Trophoblast cell (in vitro differentiated cells and primary cell): ENCODE data around the gene ITIH5.

Experiments
- DNase-seq, 2 donors: peaks; one replicate each; pipeline ENCODE4 v3.0.0-alpha.2; 2016
- H2AFZ ChIP-seq: 2 replicates; pipeline ENCODE4 v1.6.1; 2013; ENCODE audit warnings: low read length, moderate library complexity, mild to moderate bottlenecking; ENCODE audit not compliant: insufficient read depth, poor library complexity
- H2AK5ac ChIP-seq: 2 replicates; pipeline ENCODE4 v1.6.1; 2013; ENCODE audit warnings: mild to moderate bottlenecking, low read length
- H2BK120ac ChIP-seq: 2 replicates; pipeline ENCODE4 v1.6.1; 2013; ENCODE audit warnings: low read length, mild to moderate bottlenecking, moderate library complexity; ENCODE audit not compliant: insufficient read depth, poor library complexity
- H2BK12ac ChIP-seq: 2 replicates; pipeline ENCODE4 v1.6.1; 2013; ENCODE audit warnings: mild to moderate bottlenecking, low read length, moderate library complexity
- H2BK5ac ChIP-seq: 2 replicates; pipeline ENCODE4 v1.6.1; 2013; ENCODE audit warnings: low read length, low read depth, moderate library complexity, mild to moderate bottlenecking; ENCODE audit not compliant: poor library complexity
- H3K14ac ChIP-seq: 2 replicates; pipeline ENCODE4 v1.6.1; 2013; ENCODE audit warnings: mild to moderate bottlenecking, low read length
- H3K18ac ChIP-seq: 2 replicates; pipeline ENCODE4 v1.6.1; 2013; ENCODE audit warnings: mild to moderate bottlenecking, low read length
- H3K23ac ChIP-seq: 2 replicates; pipeline ENCODE4 v1.6.1; 2013; ENCODE audit warnings: low read length
- H3K27ac ChIP-seq: 2 replicates; pipeline ENCODE4 v1.5.1; 2013; ENCODE audit warnings: low read depth, mild to moderate bottlenecking, inconsistent platforms, low read length, moderate library complexity
- H3K27me3 ChIP-seq: 2 replicates; pipeline ENCODE4 v1.6.1; 2013; ENCODE audit warnings: inconsistent platforms, mild to moderate bottlenecking, low read length, moderate library complexity; ENCODE audit not compliant: insufficient read depth
- H3K36me3 ChIP-seq, 2 experiments: 1 replicate in 1 of 2; 2 replicates in 1 of 2; pipeline ENCODE4 v1.6.1; 2013; ENCODE audit warnings: low read length in 2 of 2, mild to moderate bottlenecking in 2 of 2, moderate library complexity in 1 of 2; ENCODE audit not compliant: insufficient read depth in 2 of 2, control insufficient read depth in 1 of 2
- H3K4ac ChIP-seq: 2 replicates; pipeline ENCODE4 v1.6.1; 2013; ENCODE audit warnings: low read depth, mild to moderate bottlenecking, low read length, moderate library complexity
- H3K4me1 ChIP-seq, 2 experiments: 1 replicate in 1 of 2; 2 replicates in 1 of 2; pipeline ENCODE4 v1.6.1; 2013; ENCODE audit warnings: low read length in 2 of 2, mild to moderate bottlenecking in 2 of 2, moderate library complexity in 1 of 2; ENCODE audit not compliant: insufficient read depth in 2 of 2, control insufficient read depth in 1 of 2
- H3K4me2 ChIP-seq: 2 replicates; pipeline ENCODE4 v1.6.1; 2013; ENCODE audit warnings: inconsistent platforms, mild to moderate bottlenecking, low read length, moderate library complexity
- H3K4me3 ChIP-seq: 2 replicates; pipeline ENCODE4 v1.5.1; 2013; ENCODE audit warnings: mild to moderate bottlenecking, low read depth, low read length, inconsistent platforms
- H3K79me1 ChIP-seq: one replicate; pipeline ENCODE4 v1.6.1; 2013; ENCODE audit warnings: low read length
- H3K79me2 ChIP-seq: 2 replicates; pipeline ENCODE4 v1.6.1; 2013; ENCODE audit warnings: low read length, mild to moderate bottlenecking; ENCODE audit not compliant: control insufficient read depth, insufficient read depth, poor library complexity
- H3K9ac ChIP-seq: 2 replicates; pipeline ENCODE4 v1.6.1; 2013; ENCODE audit warnings: mild to moderate bottlenecking, low read length
- H3K9me3 ChIP-seq: 2 replicates; pipeline ENCODE4 v1.6.1; 2013; ENCODE audit warnings: low read depth, mild to moderate bottlenecking, control low read depth, inconsistent platforms, low read length; ENCODE audit not compliant: insufficient read depth
- H4K12ac ChIP-seq: 2 replicates; pipeline ENCODE4 v1.6.1; 2013; ENCODE audit warnings: low read depth, mild to moderate bottlenecking, low read length, moderate library complexity
- H4K8ac ChIP-seq: 2 replicates; pipeline ENCODE4 v1.6.1; 2013; ENCODE audit warnings: low read depth, mild to moderate bottlenecking, low read length, moderate library complexity
- H4K91ac ChIP-seq: one replicate; pipeline ENCODE4 v1.6.1; 2013; ENCODE audit warnings: low read depth, mild to moderate bottlenecking, low read length, moderate library complexity
- WGBS: extraction: QIAGEN DNeasy Blood & Tissue Kit; methylation state at CpG from one replicate; pipeline ENCODE4 v1.1.7; 2013; ENCODE audit warnings: missing lambda C conversion rate; ENCODE audit not compliant: insufficient read length, insufficient coverage; ENCODE audit errors: extremely low coverage; 5-methylcytosine and 5-hydroxymethylcytosine counted together

The ITIH5 gene

DNA sequence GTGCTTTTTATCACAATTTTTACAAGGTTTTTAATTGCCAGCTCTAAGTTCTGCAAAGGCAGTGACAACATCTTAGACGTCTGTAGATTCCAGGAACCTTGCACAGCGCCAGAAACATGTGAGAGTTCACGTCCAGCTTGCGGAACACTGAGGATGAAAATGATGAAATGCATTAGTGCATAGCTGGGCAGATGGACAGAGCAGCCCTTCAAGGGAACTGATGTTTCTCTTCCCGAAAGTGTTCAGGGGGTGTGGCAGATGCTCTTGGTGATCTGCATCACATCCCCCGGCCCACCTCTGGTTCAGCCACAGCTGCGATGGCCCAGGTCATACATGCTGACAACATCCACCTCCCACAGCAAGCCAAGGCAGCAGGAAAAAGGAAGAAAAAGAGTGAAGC, 40.9 kb downstream of the ITIH5 start:
- peak; percentile 91 to 92 for DNase-seq

DNA sequence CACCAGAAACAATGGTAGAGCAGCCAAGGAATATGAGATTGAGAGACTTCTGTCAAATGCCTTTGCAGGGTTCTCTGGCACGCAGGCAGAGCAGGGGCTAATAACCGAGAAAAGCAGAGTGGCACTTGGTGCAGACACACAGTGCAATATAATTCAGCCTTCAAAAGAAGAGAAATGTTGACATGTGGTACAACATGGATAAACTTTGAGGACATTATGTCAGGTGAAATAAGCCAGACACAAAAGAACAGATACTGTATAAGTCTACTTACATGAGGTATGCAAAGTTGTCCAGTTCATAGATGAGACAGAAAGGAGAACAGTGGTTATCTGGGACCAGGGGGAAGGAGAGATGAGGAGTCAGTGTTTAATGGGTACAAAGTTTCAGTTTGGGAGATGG, 41.8 kb downstream of the ITIH5 start:
- Histone ChIP-seq H3K36me3 (no peaks in the 10 kb centered on the region), H3K9ac (no peak overlapping the region), H3K9me3 (peaks cover 11% of the 10 kb centered on the region), H4K12ac (no peak overlapping the region), H3K27me3 (no peaks in the 10 kb centered on the region), H2AK5ac (no peak overlapping the region), H4K8ac (no peak overlapping the region), H3K79me2 (no peaks in the 10 kb centered on the region), H3K4me1 (no peaks in the 10 kb centered on the region), H3K18ac (no peak overlapping the region), H2BK12ac (no peak overlapping the region), H3K79me1 (no peaks in the 10 kb centered on the region), H3K4me2 (no peak overlapping the region), H4K91ac (no peak overlapping the region), H3K27ac (no peak overlapping the region), H2BK120ac (no peak overlapping the region), H3K23ac (no peak overlapping the region), H3K4me3 (no peak overlapping the region), H3K14ac (no peak overlapping the region), H2AFZ (no peak overlapping the region), H3K4ac (no peak overlapping the region), H2BK5ac (no peak overlapping the region)
- WGBS: no CpG with 5 or more reads among the region's 2 CpGs
- no peak for DNase-seq

More for the DNA sequence above, 40.9 kb downstream of the ITIH5 start:
- no peaks in the 10 kb centered on the region for H3K4me1 ChIP-seq
- no peak overlapping the region for H2BK12ac ChIP-seq
- no peak overlapping the region for H4K12ac ChIP-seq
- H3K36me3 ChIP-seq: no peaks in the 10 kb centered on the region
- no peak overlapping the region for H2BK5ac ChIP-seq
- H3K79me1 ChIP-seq: no peaks in the 10 kb centered on the region
- H3K27me3 ChIP-seq: no peaks in the 10 kb centered on the region
- H3K14ac ChIP-seq: no peak overlapping the region
- H3K4me2 ChIP-seq: no peak overlapping the region
- no peak overlapping the region for H3K18ac ChIP-seq
- H2BK120ac ChIP-seq: no peak overlapping the region
- no peak overlapping the region for H2AK5ac ChIP-seq
- WGBS: no CpG with 5 or more reads among the region's 7 CpGs
- no peaks in the 10 kb centered on the region for H3K79me2 ChIP-seq
- H3K27ac ChIP-seq: no peak overlapping the region
- peaks cover 11% of the 10 kb centered on the region for H3K9me3 ChIP-seq
- no peak overlapping the region for H3K9ac ChIP-seq
- H3K4me3 ChIP-seq: no peak overlapping the region
- no peak overlapping the region for H4K91ac ChIP-seq
- H3K4ac ChIP-seq: no peak overlapping the region
- H3K23ac ChIP-seq: no peak overlapping the region
- H4K8ac ChIP-seq: no peak overlapping the region
- H2AFZ ChIP-seq: no peak overlapping the region

DNA sequence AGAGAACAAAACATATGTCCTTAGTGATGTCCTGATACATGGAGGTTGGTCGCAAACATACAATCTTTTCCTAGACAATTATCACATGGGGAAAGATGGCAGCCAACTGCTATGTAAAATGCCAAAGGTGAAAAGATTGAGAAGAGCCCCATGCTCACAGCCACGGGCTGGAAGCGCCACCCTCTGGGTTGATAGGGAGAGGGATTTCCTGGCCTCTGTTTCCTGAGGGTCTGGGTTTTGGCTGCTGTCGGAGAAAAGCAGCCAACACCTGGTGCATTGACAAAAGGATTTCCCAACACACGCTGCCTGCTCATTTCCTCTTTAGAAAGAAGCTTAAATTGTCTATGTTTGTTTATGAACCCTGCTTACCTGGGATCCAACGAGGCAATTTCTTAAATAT, 43.8 kb downstream of the ITIH5 start:
- Histone ChIP-seq H3K9ac (no peak overlapping the region), H4K8ac (no peak overlapping the region), H3K4me1 (no peaks in the 10 kb centered on the region), H3K14ac (no peak overlapping the region), H3K4ac (no peak overlapping the region), H3K9me3 (no peaks in the 10 kb centered on the region), H3K4me2 (no peak overlapping the region), H2AFZ (no peak overlapping the region), H3K4me3 (no peak overlapping the region), H3K23ac (no peak overlapping the region), H2AK5ac (no peak overlapping the region), H4K12ac (no peak overlapping the region), H4K91ac (no peak overlapping the region), H3K36me3 (no peaks in the 10 kb centered on the region), H3K79me2 (no peaks in the 10 kb centered on the region), H3K27ac (no peak overlapping the region), H2BK12ac (no peak overlapping the region), H3K18ac (no peak overlapping the region), H3K79me1 (no peaks in the 10 kb centered on the region), H2BK120ac (no peak overlapping the region), H3K27me3 (no peaks in the 10 kb centered on the region), H2BK5ac (no peak overlapping the region)
- peak; percentile 66 to 76 for DNase-seq
- WGBS: no CpG with 5 or more reads among the region's 6 CpGs

DNA sequence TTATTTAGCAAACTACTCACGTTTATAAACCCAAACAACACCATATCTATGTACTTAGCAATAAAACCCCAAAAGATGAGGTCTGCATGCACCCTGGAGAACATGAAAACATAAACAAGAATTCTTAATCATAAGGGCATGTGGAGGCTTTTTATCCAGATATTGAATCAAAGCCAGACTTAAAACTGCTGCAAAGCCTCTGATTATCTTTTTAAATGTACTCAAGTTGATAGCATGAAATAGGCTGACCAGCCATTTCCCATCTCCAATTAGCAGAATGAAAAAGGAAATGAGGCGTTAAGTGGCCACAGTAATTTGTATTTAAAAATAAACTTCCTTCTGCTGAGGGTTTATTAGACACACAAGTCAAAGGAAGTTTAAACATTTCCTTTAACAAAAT, 48.3 kb downstream of the ITIH5 start:
- no peak overlapping the region for H4K8ac ChIP-seq
- no peak overlapping the region for H2BK5ac ChIP-seq
- H3K79me2 ChIP-seq: no peaks in the 10 kb centered on the region

More for the DNA sequence above, 48.3 kb downstream of the ITIH5 start:
- Histone ChIP-seq H3K4me2 (no peak overlapping the region), H3K9ac (no peak overlapping the region), H3K4ac (no peak overlapping the region), H2BK12ac (no peak overlapping the region), H4K12ac (no peak overlapping the region), H3K4me3 (no peak overlapping the region), H3K27ac (no peak overlapping the region), H3K27me3 (no peaks in the 10 kb centered on the region), H4K91ac (no peak overlapping the region), H2AK5ac (no peak overlapping the region), H3K14ac (no peak overlapping the region), H2AFZ (no peak overlapping the region), H2BK120ac (no peak overlapping the region), H3K18ac (no peak overlapping the region), H3K23ac (no peak overlapping the region), H3K9me3 (no peaks in the 10 kb centered on the region), H3K4me1 (no peaks in the 10 kb centered on the region), H3K79me1 (no peaks in the 10 kb centered on the region), H3K36me3 (no peaks in the 10 kb centered on the region)
- WGBS: no CpG with 5 or more reads among the region's 2 CpGs
- no peak for DNase-seq
